HG02852 (cell line): ENCODE data around the gene FUT3.

Experiments used
- ATAC-seq: cut with Tn5 transposase; IDR thresholded peaks from one replicate; pipeline ENCODE4 v1.9.1; 2021; ENCODE audit warnings: mild to moderate bottlenecking, moderate library complexity; ENCODE audit not compliant: unreplicated experiment

Gene FUT3

GRCh38 chr19:5803752-5804515 is 47.3 kb downstream of the FUT3 start:
- peak; percentile 62 for ATAC-seq

GRCh38 chr19:5803441-5803751 is 47.9 kb downstream of the FUT3 start:
- ATAC-seq: no peak

GRCh38 chr19:5801796-5802619 is 49.2 kb downstream of the FUT3 start:
- ATAC-seq: no peak

GRCh38 chr19:5800361-5801270 is 50.6 kb downstream of the FUT3 start:
- no peak for ATAC-seq

- ATAC-seq: no peak
These were observed 51.7 kb downstream of the FUT3 start for GRCh38 chr19:5799247-5800241.

- no peak for ATAC-seq
These were observed 53.0 kb downstream of the FUT3 start for GRCh38 chr19:5798244-5798643.

GRCh38 chr19:5795382-5795919 is 55.8 kb downstream of the FUT3 start:
- no peak for ATAC-seq

GRCh38 chr19:5793188-5793587 is 58.1 kb downstream of the FUT3 start:
- no peak for ATAC-seq
